ENCODE results near the gene SPAG7.

SPAG7 gene

GRCh38 chr17:4986951-4987766 lies 19.5 kb upstream of the SPAG7 start, which contains the start of gene CAMTA2:
Gene CAMTA2 (minus strand): TSS chr17:4987675. CDS start chr17:4986222, 1,453 bp downstream.
- FAIRE-seq (no peak), DNase-seq (ENCODE audit: insufficient read length, low spot score) (peak; percentile 93)
- TF ChIP-seq CTCF (IDR thresholded peaks at IDR 0.05; ENCODE audit: insufficient read depth, missing control alignments) = peak; percentile 38

- TF ChIP-seq CTCF (IDR thresholded peaks at IDR 0.05; ENCODE audit: insufficient read depth, missing control alignments) = no peak
- no peak for DNase-seq (ENCODE audit: insufficient read length, low spot score)
- no peak for FAIRE-seq
Observed at GRCh38 chr17:4986403-4986802, 18.8 kb upstream of the SPAG7 start.

GRCh38 chr17:4982305-4982704 lies 14.7 kb upstream of the SPAG7 start:
- FAIRE-seq (no peak), DNase-seq (ENCODE audit: insufficient read length, low spot score) (no peak)
- no peak for TF ChIP-seq CTCF (IDR thresholded peaks at IDR 0.05; ENCODE audit: insufficient read depth, missing control alignments)

- no peak for FAIRE-seq
- peak; percentile 64 for DNase-seq (ENCODE audit: insufficient read length, low spot score)
Observed at GRCh38 chr17:4980644-4981216, 13.1 kb upstream of the SPAG7 start.

GRCh38 chr17:4978726-4979125 lies 11.1 kb upstream of the SPAG7 start:
- FAIRE-seq (no peak), DNase-seq (ENCODE audit: insufficient read length, low spot score) (no peak)
- no peak for TF ChIP-seq CTCF (IDR thresholded peaks at IDR 0.05; ENCODE audit: insufficient read depth, missing control alignments)

More at GRCh38 chr17:4980644-4981216, 13.1 kb upstream of the SPAG7 start:
- peak; percentile 36 for TF ChIP-seq CTCF (IDR thresholded peaks at IDR 0.05; ENCODE audit: insufficient read depth, missing control alignments)

GRCh38 chr17:4974115-4974670 lies 6.6 kb upstream of the SPAG7 start:
- FAIRE-seq (no peak), DNase-seq (ENCODE audit: insufficient read length, low spot score) (no peak)
- no peak for TF ChIP-seq CTCF (IDR thresholded peaks at IDR 0.05; ENCODE audit: insufficient read depth, missing control alignments)
